COLO668 (cell line): Measurements from ENCODE around the gene FTO.
"Not testable (repeated sequence)": the region's sequence is repeated elsewhere in the genome, so short reads cannot be mapped to it uniquely, and the experiment has no call there.

Experiments used
- DNase-seq: peaks from one replicate; lab custom pipeline; 2025; ENCODE audit not compliant: unreplicated experiment; lab: John Stamatoyannopoulos, UW

FTO gene

GRCh38 chr16:54173490-54173889, 469.5 kb downstream of the FTO start:
- DNase-seq = peak; percentile 8

GRCh38 chr16:54174201-54174600, 470.2 kb downstream of the FTO start:
- DNase-seq = no peak

- no peak for DNase-seq
Observed at GRCh38 chr16:54174750-54175149, 470.8 kb downstream of the FTO start.

- DNase-seq = peak; percentile 45
Observed at GRCh38 chr16:54175169-54175551, 471.2 kb downstream of the FTO start.

GRCh38 chr16:54175552-54176375, 471.8 kb downstream of the FTO start:
- peak; percentile 40 for DNase-seq

- DNase-seq = peak; percentile 58
Observed at GRCh38 chr16:54176376-54176901, 472.5 kb downstream of the FTO start.

- DNase-seq = no peak
Observed at GRCh38 chr16:54177052-54177861, 473.3 kb downstream of the FTO start.

GRCh38 chr16:54177862-54178477, 474.0 kb downstream of the FTO start:
- DNase-seq = no peak

- DNase-seq = peak; percentile 39
Observed at GRCh38 chr16:54178478-54178976, 474.6 kb downstream of the FTO start.

GRCh38 chr16:54180421-54181359, 476.7 kb downstream of the FTO start:
- DNase-seq = no peak

GRCh38 chr16:54181683-54182329, 477.9 kb downstream of the FTO start:
- DNase-seq = not testable (repeated sequence)

GRCh38 chr16:54185045-54185444, 481.1 kb downstream of the FTO start:
- no peak for DNase-seq

GRCh38 chr16:54191163-54191562, 487.2 kb downstream of the FTO start:
- no peak for DNase-seq

- DNase-seq = no peak
Observed at GRCh38 chr16:54191592-54191991, 487.6 kb downstream of the FTO start.

- DNase-seq = no peak
Observed at GRCh38 chr16:54193013-54193664, 489.2 kb downstream of the FTO start.

GRCh38 chr16:54193665-54194333, 489.8 kb downstream of the FTO start:
- peak; percentile 88 for DNase-seq

GRCh38 chr16:54194334-54194743, 490.4 kb downstream of the FTO start:
- DNase-seq = peak; percentile 34

GRCh38 chr16:54197758-54198157, 493.8 kb downstream of the FTO start:
- no peak for DNase-seq
